ENCODE data around the gene LRRC8D. TPM values are rescaled to one million over a fixed set of nuclear protein-coding genes. Genes with fewer than 3 reads are reported as not detected.

The LRRC8D gene
- polyA plus RNA-seq, 2 donors: 3.5 to 7.1 TPM

- H3K9me3 ChIP-seq (ENCODE audit: control insufficient read depth in 2 of 2, insufficient read depth in 1 of 2, low read depth in 1 of 2, low read length in 1 of 2): no peaks in the 10 kb centered on the region
- 85 to 96% methylated on average over 5 of the region's 5 CpGs for WGBS, 2 donors
- no peak overlapping the region for H3K4me3 ChIP-seq (ENCODE audit: low read depth in 1 of 2, low read length in 2 of 2)
- no peak overlapping the region for H3K27ac ChIP-seq (ENCODE audit: low read depth in 2 of 2, low read length in 1 of 2)
- H3K27me3 ChIP-seq (ENCODE audit: control insufficient read depth in 1 of 2, insufficient read depth in 2 of 2, low read length in 2 of 2): no peaks in the 10 kb centered on the region
- H3K4me1 ChIP-seq (ENCODE audit: control insufficient read depth in 2 of 2, insufficient read depth in 2 of 2, low read length in 1 of 2): no peaks in the 10 kb centered on the region
- no peaks in the 10 kb centered on the region for H3K36me3 ChIP-seq (ENCODE audit: control insufficient read depth in 2 of 2, insufficient read depth in 2 of 2, low read length in 1 of 2)
Measured at GRCh38 chr1:89888480-89889322, 67.9 kb downstream of the LRRC8D start.

- no peaks in the 10 kb centered on the region for H3K27me3 ChIP-seq (ENCODE audit: control insufficient read depth in 1 of 2, insufficient read depth in 2 of 2, low read length in 2 of 2)
- H3K4me3 ChIP-seq (ENCODE audit: low read depth in 1 of 2, low read length in 2 of 2): no peak overlapping the region
- no peaks in the 10 kb centered on the region for H3K9me3 ChIP-seq (ENCODE audit: control insufficient read depth in 2 of 2, insufficient read depth in 1 of 2, low read depth in 1 of 2, low read length in 1 of 2)
- H3K36me3 ChIP-seq (ENCODE audit: control insufficient read depth in 2 of 2, insufficient read depth in 2 of 2, low read length in 1 of 2): no peaks in the 10 kb centered on the region
- no peaks in the 10 kb centered on the region for H3K4me1 ChIP-seq (ENCODE audit: control insufficient read depth in 2 of 2, insufficient read depth in 2 of 2, low read length in 1 of 2)
- no peak overlapping the region for H3K27ac ChIP-seq (ENCODE audit: low read depth in 2 of 2, low read length in 1 of 2)
Measured at GRCh38 chr1:89889323-89889615, 68.4 kb downstream of the LRRC8D start.

- WGBS, 2 donors: 45 to 57% methylated on average over 7 of the region's 7 CpGs
- Histone ChIP-seq H3K4me1 (ENCODE audit: control insufficient read depth in 2 of 2, insufficient read depth in 2 of 2, low read length in 1 of 2) (no peaks in the 10 kb centered on the region), H3K36me3 (ENCODE audit: control insufficient read depth in 2 of 2, insufficient read depth in 2 of 2, low read length in 1 of 2) (no peaks in the 10 kb centered on the region), H3K27me3 (ENCODE audit: control insufficient read depth in 1 of 2, insufficient read depth in 2 of 2, low read length in 2 of 2) (no peaks in the 10 kb centered on the region), H3K9me3 (ENCODE audit: control insufficient read depth in 2 of 2, insufficient read depth in 1 of 2, low read depth in 1 of 2, low read length in 1 of 2) (no peaks in the 10 kb centered on the region), H3K4me3 (ENCODE audit: low read depth in 1 of 2, low read length in 2 of 2) (no peak overlapping the region), H3K27ac (ENCODE audit: low read depth in 2 of 2, low read length in 1 of 2) (no peak overlapping the region)
Measured at GRCh38 chr1:89890085-89890752, 69.4 kb downstream of the LRRC8D start.

GRCh38 chr1:89892816-89893215 lies 72.0 kb downstream of the LRRC8D start:
- Histone ChIP-seq H3K4me1 (ENCODE audit: control insufficient read depth in 2 of 2, insufficient read depth in 2 of 2, low read length in 1 of 2) (no peaks in the 10 kb centered on the region), H3K27me3 (ENCODE audit: control insufficient read depth in 1 of 2, insufficient read depth in 2 of 2, low read length in 2 of 2) (no peaks in the 10 kb centered on the region), H3K9me3 (ENCODE audit: control insufficient read depth in 2 of 2, insufficient read depth in 1 of 2, low read depth in 1 of 2, low read length in 1 of 2) (no peaks in the 10 kb centered on the region), H3K4me3 (ENCODE audit: low read depth in 1 of 2, low read length in 2 of 2) (no peak overlapping the region), H3K27ac (ENCODE audit: low read depth in 2 of 2, low read length in 1 of 2) (no peak overlapping the region), H3K36me3 (ENCODE audit: control insufficient read depth in 2 of 2, insufficient read depth in 2 of 2, low read length in 1 of 2) (no peaks in the 10 kb centered on the region)
- 98 to 100% methylated on average over 1 of the region's 1 CpG for WGBS, 2 donors

- H3K9me3 ChIP-seq (ENCODE audit: control insufficient read depth in 2 of 2, insufficient read depth in 1 of 2, low read depth in 1 of 2, low read length in 1 of 2): no peaks in the 10 kb centered on the region
- no peak overlapping the region for H3K27ac ChIP-seq (ENCODE audit: low read depth in 2 of 2, low read length in 1 of 2)
- H3K36me3 ChIP-seq (ENCODE audit: control insufficient read depth in 2 of 2, insufficient read depth in 2 of 2, low read length in 1 of 2): no peaks in the 10 kb centered on the region
- no peak overlapping the region for H3K4me3 ChIP-seq (ENCODE audit: low read depth in 1 of 2, low read length in 2 of 2)
- no peaks in the 10 kb centered on the region for H3K4me1 ChIP-seq (ENCODE audit: control insufficient read depth in 2 of 2, insufficient read depth in 2 of 2, low read length in 1 of 2)
- H3K27me3 ChIP-seq (ENCODE audit: control insufficient read depth in 1 of 2, insufficient read depth in 2 of 2, low read length in 2 of 2): no peaks in the 10 kb centered on the region
- WGBS, 2 donors: 85 to 91% methylated on average over 4 of the region's 4 CpGs
Measured at GRCh38 chr1:89894210-89895201, 73.7 kb downstream of the LRRC8D start.

- H3K4me1 ChIP-seq (ENCODE audit: control insufficient read depth in 2 of 2, insufficient read depth in 2 of 2, low read length in 1 of 2): no peaks in the 10 kb centered on the region
- WGBS, 2 donors: 79 to 93% methylated on average over 11 of the region's 11 CpGs
- no peak overlapping the region for H3K27ac ChIP-seq (ENCODE audit: low read depth in 2 of 2, low read length in 1 of 2)
Measured at GRCh38 chr1:89896105-89896942, 75.5 kb downstream of the LRRC8D start.

GRCh38 chr1:89897347-89898133 lies 76.7 kb downstream of the LRRC8D start:
- no peaks in the 10 kb centered on the region for H3K36me3 ChIP-seq (ENCODE audit: control insufficient read depth in 2 of 2, insufficient read depth in 2 of 2, low read length in 1 of 2)
- WGBS, 2 donors: 92 to 93% methylated on average over 8 of the region's 8 CpGs
- no peak overlapping the region for H3K27ac ChIP-seq (ENCODE audit: low read depth in 2 of 2, low read length in 1 of 2)

More at GRCh38 chr1:89896105-89896942, 75.5 kb downstream of the LRRC8D start:
- Histone ChIP-seq H3K4me3 (ENCODE audit: low read depth in 1 of 2, low read length in 2 of 2) (no peak overlapping the region), H3K27me3 (ENCODE audit: control insufficient read depth in 1 of 2, insufficient read depth in 2 of 2, low read length in 2 of 2) (no peaks in the 10 kb centered on the region), H3K9me3 (ENCODE audit: control insufficient read depth in 2 of 2, insufficient read depth in 1 of 2, low read depth in 1 of 2, low read length in 1 of 2) (no peaks in the 10 kb centered on the region), H3K36me3 (ENCODE audit: control insufficient read depth in 2 of 2, insufficient read depth in 2 of 2, low read length in 1 of 2) (no peaks in the 10 kb centered on the region)

GRCh38 chr1:89898150-89898549 lies 77.3 kb downstream of the LRRC8D start:
- H3K36me3 ChIP-seq (ENCODE audit: control insufficient read depth in 2 of 2, insufficient read depth in 2 of 2, low read length in 1 of 2): no peaks in the 10 kb centered on the region
- H3K4me3 ChIP-seq (ENCODE audit: low read depth in 1 of 2, low read length in 2 of 2): no peak overlapping the region
- H3K9me3 ChIP-seq (ENCODE audit: control insufficient read depth in 2 of 2, insufficient read depth in 1 of 2, low read depth in 1 of 2, low read length in 1 of 2): no peaks in the 10 kb centered on the region
- H3K27ac ChIP-seq (ENCODE audit: low read depth in 2 of 2, low read length in 1 of 2): no peak overlapping the region
- WGBS, 2 donors: 90 to 92% methylated on average over 6 of the region's 6 CpGs
- no peaks in the 10 kb centered on the region for H3K4me1 ChIP-seq (ENCODE audit: control insufficient read depth in 2 of 2, insufficient read depth in 2 of 2, low read length in 1 of 2)
- H3K27me3 ChIP-seq (ENCODE audit: control insufficient read depth in 1 of 2, insufficient read depth in 2 of 2, low read length in 2 of 2): no peaks in the 10 kb centered on the region

More at GRCh38 chr1:89897347-89898133, 76.7 kb downstream of the LRRC8D start:
- Histone ChIP-seq H3K4me3 (ENCODE audit: low read depth in 1 of 2, low read length in 2 of 2) (no peak overlapping the region), H3K27me3 (ENCODE audit: control insufficient read depth in 1 of 2, insufficient read depth in 2 of 2, low read length in 2 of 2) (no peaks in the 10 kb centered on the region), H3K4me1 (ENCODE audit: control insufficient read depth in 2 of 2, insufficient read depth in 2 of 2, low read length in 1 of 2) (no peaks in the 10 kb centered on the region), H3K9me3 (ENCODE audit: control insufficient read depth in 2 of 2, insufficient read depth in 1 of 2, low read depth in 1 of 2, low read length in 1 of 2) (no peaks in the 10 kb centered on the region)

Measured in esophagus (tissue), 2 donors.